ENCODE measurements around the gene PPIL4. TPM values are rescaled to one million over a fixed set of nuclear protein-coding genes. Genes with fewer than 3 reads are reported as not detected.

The PPIL4 gene, protein sequence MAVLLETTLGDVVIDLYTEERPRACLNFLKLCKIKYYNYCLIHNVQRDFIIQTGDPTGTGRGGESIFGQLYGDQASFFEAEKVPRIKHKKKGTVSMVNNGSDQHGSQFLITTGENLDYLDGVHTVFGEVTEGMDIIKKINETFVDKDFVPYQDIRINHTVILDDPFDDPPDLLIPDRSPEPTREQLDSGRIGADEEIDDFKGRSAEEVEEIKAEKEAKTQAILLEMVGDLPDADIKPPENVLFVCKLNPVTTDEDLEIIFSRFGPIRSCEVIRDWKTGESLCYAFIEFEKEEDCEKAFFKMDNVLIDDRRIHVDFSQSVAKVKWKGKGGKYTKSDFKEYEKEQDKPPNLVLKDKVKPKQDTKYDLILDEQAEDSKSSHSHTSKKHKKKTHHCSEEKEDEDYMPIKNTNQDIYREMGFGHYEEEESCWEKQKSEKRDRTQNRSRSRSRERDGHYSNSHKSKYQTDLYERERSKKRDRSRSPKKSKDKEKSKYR
- total RNA-seq, result 10 to 100 TPM; 21.3 to 38.3 (median 31.4) TPM

DNA sequence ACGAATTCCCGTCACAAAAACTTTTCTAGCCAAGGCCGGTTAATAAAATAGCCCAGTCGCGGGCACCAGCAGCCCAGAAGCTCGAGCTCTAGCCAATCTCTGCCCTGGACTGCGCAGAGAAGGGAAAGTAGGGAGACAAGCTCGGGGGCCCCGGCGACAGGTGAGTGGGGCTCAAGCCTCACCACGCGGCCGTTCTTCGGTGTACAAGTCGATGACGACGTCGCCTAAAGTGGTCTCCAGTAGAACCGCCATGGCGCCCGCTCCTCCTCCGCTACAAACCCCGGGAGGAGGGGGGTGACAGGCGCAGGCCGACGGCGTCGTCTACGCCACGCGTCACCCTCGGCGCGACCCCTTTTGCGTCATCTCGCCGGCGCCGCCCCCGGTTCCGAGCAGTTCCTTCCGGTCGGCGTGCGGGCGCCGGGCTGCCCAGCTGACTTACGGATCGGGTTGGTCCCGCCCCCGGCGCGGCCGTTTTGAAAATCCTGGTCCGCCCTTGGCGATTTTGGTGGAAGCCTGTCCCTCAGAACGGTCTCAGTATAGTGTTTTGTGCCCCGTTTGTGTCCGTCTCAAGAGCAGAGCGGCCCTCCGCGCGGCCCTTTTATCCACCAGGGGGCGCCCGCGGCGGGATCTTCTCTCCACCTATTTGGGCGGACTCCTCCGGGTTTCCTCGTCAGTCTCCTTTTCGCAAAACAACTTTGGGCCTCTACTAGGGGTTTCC is at the start of gene PPIL4:
Gene PPIL4 (minus strand): TSS at position 290 of the 718 bp plus-strand sequence. CDS start 38 bp downstream, at position 252.
- TF ChIP-seq CTCF (IDR thresholded peaks at IDR 0.05; ENCODE audit: low read depth), result no peak

DNA sequence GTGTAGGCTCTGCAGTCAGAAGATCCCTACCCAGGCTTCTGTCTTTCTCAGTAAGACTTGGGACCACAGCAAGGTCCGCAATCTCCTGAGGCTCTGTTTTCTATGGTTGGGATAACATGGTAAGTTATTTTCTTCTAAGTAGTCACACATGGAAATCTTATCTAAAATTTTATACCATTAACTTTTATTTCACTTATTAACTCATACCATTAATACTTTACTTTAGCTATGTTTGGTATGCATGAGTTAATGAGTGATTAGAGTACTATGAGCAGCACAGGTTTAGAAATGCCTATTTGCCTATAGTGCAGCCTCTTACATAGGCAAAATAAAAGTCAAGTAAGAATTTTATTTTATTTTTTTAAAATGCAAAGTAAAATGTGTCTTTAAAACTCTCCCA is 47.6 kb upstream of the PPIL4 start:
- no peak for TF ChIP-seq CTCF (IDR thresholded peaks at IDR 0.05; ENCODE audit: low read depth)

DNA sequence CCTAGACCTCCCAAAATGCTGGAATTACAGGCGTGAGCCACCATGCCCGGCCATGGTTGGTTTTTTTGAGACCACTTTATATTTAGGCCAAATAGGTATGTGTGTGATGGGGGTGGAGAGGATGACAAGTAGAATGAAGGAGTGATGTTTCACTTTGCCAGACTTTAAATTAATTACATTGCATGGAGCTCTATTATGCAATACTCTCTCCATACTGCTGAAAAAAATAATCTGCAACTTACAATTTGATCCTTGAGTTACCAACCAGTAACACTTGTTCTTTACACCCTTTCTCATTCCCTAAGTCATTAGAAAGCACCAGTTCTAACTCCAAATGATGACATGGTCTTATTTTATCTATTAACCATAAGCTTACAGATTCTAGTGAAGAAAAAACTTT is 47.1 kb upstream of the PPIL4 start:
- TF ChIP-seq CTCF (IDR thresholded peaks at IDR 0.05; ENCODE audit: low read depth), result no peak

GRCh38 chr6:149586149-149586548 is 40.3 kb upstream of the PPIL4 start:
- no peak for TF ChIP-seq CTCF (IDR thresholded peaks at IDR 0.05; ENCODE audit: low read depth)

DNA sequence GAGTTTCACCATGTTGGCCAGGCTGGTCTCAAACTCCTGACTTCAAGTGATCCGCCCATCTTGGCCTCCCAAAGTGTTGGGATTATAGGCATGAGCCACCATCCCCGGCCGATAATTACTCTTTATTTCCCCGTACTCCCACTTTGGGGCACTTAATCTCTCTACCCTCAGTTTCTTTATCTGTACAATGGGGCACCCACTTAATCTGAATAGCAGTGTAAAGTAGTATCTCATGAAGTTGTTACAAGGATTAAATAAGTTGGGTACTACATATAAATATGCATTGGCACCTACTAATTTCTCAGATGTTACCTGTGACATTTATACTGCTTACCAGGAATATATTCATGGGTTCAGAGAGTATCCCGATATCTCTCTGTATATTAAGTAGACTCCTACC is 35.5 kb upstream of the PPIL4 start:
- TF ChIP-seq CTCF (IDR thresholded peaks at IDR 0.05; ENCODE audit: low read depth), result no peak

- no peak for TF ChIP-seq CTCF (IDR thresholded peaks at IDR 0.05; ENCODE audit: low read depth)
Measured at GRCh38 chr6:149580880-149581279, 35.0 kb upstream of the PPIL4 start.

GRCh38 chr6:149567945-149568585 is 22.2 kb upstream of the PPIL4 start:
- TF ChIP-seq CTCF (IDR thresholded peaks at IDR 0.05; ENCODE audit: low read depth), result no peak
